ENCODE data around the gene GGTLC2. TPM values are rescaled to one million over a fixed set of nuclear protein-coding genes. Genes with fewer than 3 reads are reported as not detected.

The GGTLC2 gene
- total and polyA plus RNA-seq, 2 experiments from 2014 or later = not detected

DNA sequence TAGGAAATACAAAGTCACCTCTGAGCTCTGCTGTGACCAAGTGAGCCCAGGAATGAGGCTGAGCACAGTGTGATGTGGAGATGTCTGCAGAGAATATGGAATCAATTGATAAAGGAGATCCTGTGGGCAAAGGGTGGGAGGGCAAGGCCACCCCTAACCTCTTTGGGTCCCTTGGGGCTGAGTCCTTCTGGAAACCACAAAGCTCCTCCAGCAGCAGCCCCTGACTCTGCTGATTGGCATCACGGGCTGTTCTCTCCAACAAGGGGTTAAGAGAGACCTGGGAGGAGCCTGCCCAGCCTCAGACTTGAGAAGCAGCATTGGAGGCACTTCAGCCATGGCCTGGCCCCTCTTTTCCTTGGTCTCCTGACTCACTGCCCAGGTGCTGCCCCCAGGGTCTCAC, 49.7 kb downstream of the GGTLC2 start:
- H3K9ac ChIP-seq = no peak overlapping the region
- in situ Hi-C loops (cut with MboI) = no loop called here
- no peak overlapping the region for H2AFZ ChIP-seq
- H3K4me2 ChIP-seq (ENCODE audit: unreplicated experiment) = no peak overlapping the region
- H4K20me1 ChIP-seq (ENCODE audit: insufficient read depth) = no peaks in the 10 kb centered on the region
- no peaks in the 10 kb centered on the region for H3K9me2 ChIP-seq (ENCODE audit: insufficient read depth)
- no peaks in the 10 kb centered on the region for H3K27me3 ChIP-seq (replicated peaks; ENCODE audit: insufficient read depth)
- H3K4me1 ChIP-seq (ENCODE audit: insufficient read depth) = peaks cover 9% of the 10 kb centered on the region; the same call in 1 of the 2 replicates
- H3K36me3 ChIP-seq (ENCODE audit: low read depth) = no peaks in the 10 kb centered on the region
- DNase-seq = no peak
- TF ChIP-seq EZH2 (IDR thresholded peaks at IDR 0.05; ENCODE audit: insufficient read depth, poor library complexity, severe bottlenecking) = no peak
- no peak for TF ChIP-seq EZH2phosphoT487 (IDR thresholded peaks at IDR 0.05; ENCODE audit: insufficient read depth, low read depth)
- no peaks in the 10 kb centered on the region for H3K79me2 ChIP-seq (ENCODE audit: insufficient read depth)
- H3K4me3 ChIP-seq = no peak overlapping the region
- WGBS, 2 experiments (ENCODE audit: low coverage in 1 of 2, low lambda C conversion rate in 2 of 2, missing lambda C conversion rate in 2 of 2) = 75% methylated on average over 1 of the region's 1 CpG
- H3K27ac ChIP-seq = no peak overlapping the region
- no peaks in the 10 kb centered on the region for H3F3A ChIP-seq (ENCODE audit: insufficient read depth)
- H3K9me3 ChIP-seq (ENCODE audit: low read depth) = no peaks in the 10 kb centered on the region

DNA sequence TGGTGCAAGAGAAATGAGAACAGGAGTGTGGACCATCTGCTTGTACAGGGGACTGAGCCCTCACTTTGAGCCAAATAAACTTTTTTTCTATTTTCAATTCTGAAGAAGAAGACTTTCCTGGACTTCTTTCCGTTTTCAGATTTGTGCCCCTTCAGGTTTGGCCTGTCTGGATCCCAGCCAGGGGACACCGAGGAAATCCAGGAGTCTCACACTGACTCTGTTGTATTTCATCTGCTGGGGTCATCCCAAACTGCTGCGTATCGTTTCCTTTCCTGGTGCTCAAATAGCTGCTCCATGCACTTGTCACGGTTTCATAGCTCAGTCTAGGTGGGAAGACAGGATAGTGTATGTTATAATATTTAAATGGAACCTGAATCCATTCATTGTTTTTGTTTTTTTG, 51.7 kb downstream of the GGTLC2 start:
- Histone ChIP-seq H3K79me2 (ENCODE audit: insufficient read depth) (no peaks in the 10 kb centered on the region), H3K9ac (no peak overlapping the region), H3K27ac (no peak overlapping the region), H3K27me3 (replicated peaks; ENCODE audit: insufficient read depth) (peaks cover 3% of the 10 kb centered on the region; the same call in 1 of the 2 replicates), H3K9me3 (ENCODE audit: low read depth) (no peaks in the 10 kb centered on the region), H3K4me1 (ENCODE audit: insufficient read depth) (peaks cover 9% of the 10 kb centered on the region; the same call in 1 of the 2 replicates), H4K20me1 (ENCODE audit: insufficient read depth) (no peaks in the 10 kb centered on the region), H3K9me2 (ENCODE audit: insufficient read depth) (no peaks in the 10 kb centered on the region), H3F3A (ENCODE audit: insufficient read depth) (no peaks in the 10 kb centered on the region), H2AFZ (no peak overlapping the region), H3K36me3 (ENCODE audit: low read depth) (no peaks in the 10 kb centered on the region), H3K4me2 (ENCODE audit: unreplicated experiment) (no peak overlapping the region), H3K4me3 (no peak overlapping the region)
- in situ Hi-C loops (cut with MboI) = no loop called here
- DNase-seq = no peak
- TF ChIP-seq EZH2phosphoT487 (IDR thresholded peaks at IDR 0.05; ENCODE audit: insufficient read depth, low read depth) = no peak
- TF ChIP-seq EZH2 (IDR thresholded peaks at IDR 0.05; ENCODE audit: insufficient read depth, poor library complexity, severe bottlenecking) = no peak
- WGBS, 2 experiments (ENCODE audit: low coverage in 1 of 2, low lambda C conversion rate in 2 of 2, missing lambda C conversion rate in 2 of 2) = 80 to 84% methylated on average over 5 of the region's 5 CpGs

Small RNAs within 50 kb of the gene (small RNA-seq; reads per million reads assigned to genes)
- not detected for gene AC244250.2 (ENCODE audit: low read depth, low replicate concordance)
- gene IGLV3-29 (ENCODE audit: low read depth, low replicate concordance) = not detected
- not detected for gene IGLVVI-25-1 (ENCODE audit: low read depth, low replicate concordance)

Other genes with a start within 250 kb of the GGTLC2 start
- under 0.01 and 0.11 TPM in 2 replicates for gene ZNF280B, start 135.9 kb upstream of the GGTLC2 start, total RNA-seq (2014; rRNA removed; shearing (Covaris generic))
- gene ZNF280B, start 135.9 kb upstream of the GGTLC2 start, polyA plus RNA-seq (2016; fragmentation: Nextera tagmentation; extraction: Ambion mirVana) = 0.45 and 0.57 TPM in 2 replicates
- gene ZNF280A, start 124.3 kb upstream of the GGTLC2 start, total RNA-seq (2014; rRNA removed; shearing (Covaris generic)) = not detected in 2 replicates
- gene ZNF280A, start 124.3 kb upstream of the GGTLC2 start, polyA plus RNA-seq (2016; fragmentation: Nextera tagmentation; extraction: Ambion mirVana) = not detected in 2 replicates
- gene PRAME, start 85.3 kb upstream of the GGTLC2 start, total RNA-seq (2014; rRNA removed; shearing (Covaris generic)) = not detected in 2 replicates
- not detected in 2 replicates for gene PRAME, start 85.3 kb upstream of the GGTLC2 start, polyA plus RNA-seq (2016; fragmentation: Nextera tagmentation; extraction: Ambion mirVana)
- not detected in 2 replicates for gene IGLL5, start 243.2 kb downstream of the GGTLC2 start, total RNA-seq (2014; rRNA removed; shearing (Covaris generic))
- gene IGLL5, start 243.2 kb downstream of the GGTLC2 start, polyA plus RNA-seq (2016; fragmentation: Nextera tagmentation; extraction: Ambion mirVana) = not detected in 2 replicates